ENCODE measurements around the gene CSGALNACT2. TPM values are rescaled to one million over a fixed set of nuclear protein-coding genes. Genes with fewer than 3 reads are reported as not detected.

The CSGALNACT2 gene
- total and polyA plus RNA-seq, 10 of the 15 experiments (the other 5 are each of a cell fraction or from before 2014, with no cell fraction given), result 2.5 to 12.6 (median 8.7) TPM

- ChIA-PET POLR2A (no interaction called here), CTCF (no interaction called here), SMC1A (ENCODE audit: uncharacterized antibody, unreplicated experiment) (no interaction called here), RAD21 (ENCODE audit: unreplicated experiment) (no interaction called here)
- TF ChIP-seq STAT3 (IDR thresholded peaks at IDR 0.05; ENCODE audit: low read depth, low read length) (no peak), ATF7 (IDR thresholded peaks at IDR 0.05; ENCODE audit: low read depth) (no peak), E2F8 (IDR thresholded peaks at IDR 0.05; ENCODE audit: low read depth, partially characterized antibody) (no peak), NFIC (IDR thresholded peaks at IDR 0.05; ENCODE audit: low read depth, low read length) (no peak), GATAD2B (conservative IDR thresholded peaks at IDR 0.05; ENCODE audit: low read depth) (no peak), ZBED1 (IDR thresholded peaks at IDR 0.05; ENCODE audit: borderline replicate concordance) (no peak), NBN (IDR thresholded peaks at IDR 0.05) (no peak)
- H3K9me3 ChIP-seq (replicated peaks; ENCODE audit: control insufficient read depth, insufficient read depth, low read length), result no peaks in the 10 kb centered on the region
- no peaks in the 10 kb centered on the region for H4K20me1 ChIP-seq (ENCODE audit: control insufficient read depth, insufficient read depth)
- no peaks in the 10 kb centered on the region for H3K79me2 ChIP-seq (ENCODE audit: control insufficient read depth, insufficient read depth, low read length)
- WGBS (ENCODE audit: insufficient coverage, insufficient replicate concordance, low lambda C conversion rate, missing lambda C conversion rate), result 41% methylated on average over 16 of the region's 16 CpGs
- DNase-seq (ENCODE audit: low read depth, low spot score), result no peak
- in situ Hi-C loops (cut with MboI), result loop anchor here (25.0 kb wide), 2 partner anchors 101 to 926 kb away; no protein-coding TSS in a partner anchor
- no peaks in the 10 kb centered on the region for H3K36me3 ChIP-seq (ENCODE audit: control insufficient read depth in 2 of 2, insufficient read depth in 2 of 2, low read length in 1 of 2)
- FAIRE-seq, result no peak
- no peak overlapping the region for H3K9ac ChIP-seq (ENCODE audit: control insufficient read depth, insufficient read depth, low read length)
- H3K27ac ChIP-seq (ENCODE audit: control insufficient read depth, insufficient read depth), result no peak overlapping the region
- H3K4me1 ChIP-seq (ENCODE audit: control insufficient read depth, insufficient read depth, low read length), result peaks cover 8% of the 10 kb centered on the region
- no peak overlapping the region for H2AFZ ChIP-seq (ENCODE audit: control insufficient read depth, low read depth, low read length)
- H3K4me2 ChIP-seq (ENCODE audit: control insufficient read depth, insufficient read depth), result no peak overlapping the region
- H3K27me3 ChIP-seq (replicated peaks in 1 of 2; ENCODE audit: control insufficient read depth in 2 of 2, insufficient read depth in 2 of 2, low read length in 1 of 2), result no peaks in the 10 kb centered on the region
- no TSS peak for BruUV-seq (replicated peaks)
- intact Hi-C loops (cut with micrococcal nuclease; ENCODE audit: unreplicated experiment), result no loop called here
- H3K4me3 ChIP-seq, result no peak overlapping the region
- no peak for ATAC-seq
Observed at GRCh38 chr10:43113201-43114087, 24.8 kb upstream of the CSGALNACT2 start.
